Activated CD8-positive, alpha-beta memory T cell treated with anti-CD3 and anti-CD28 coated beads, Interleukin-2, amount 50 U/mL, for 48 hours (primary cell): ENCODE measurements around the gene IL10RB.

Experiments
- DNase-seq: peaks from one replicate; pipeline ENCODE4 v3.0.0-alpha.2; 2020

Gene IL10RB

DNA sequence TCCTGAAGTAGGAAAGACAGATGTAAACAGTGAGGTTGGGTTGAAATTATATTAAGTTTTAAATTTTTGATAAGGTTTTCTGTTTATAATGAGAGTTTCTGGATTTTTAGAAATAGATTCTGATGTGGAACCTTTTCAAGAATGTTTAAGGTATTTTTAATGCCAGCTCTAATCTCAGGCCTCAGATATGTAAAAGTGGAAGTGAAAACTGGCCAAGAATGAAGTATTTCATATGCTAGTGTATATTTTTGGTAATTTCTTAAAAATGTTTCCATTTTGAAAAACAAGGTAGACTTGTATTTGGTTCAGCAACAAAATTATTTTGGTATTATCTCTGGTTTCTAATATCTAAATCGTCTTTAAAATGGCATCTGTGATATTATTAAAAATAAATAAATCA, 73.0 kb downstream of the IL10RB start:
- DNase-seq: no peak

- DNase-seq: no peak
These were observed 73.8 kb downstream of the IL10RB start for GRCh38 chr21:33339918-33340317.

GRCh38 chr21:33345751-33346238, 79.6 kb downstream of the IL10RB start:
- DNase-seq: no peak
